Measurements from ENCODE around the gene SH3RF3.

Gene SH3RF3

GRCh38 chr2:109392816-109393661 lies 264.0 kb downstream of the SH3RF3 start:
- DNase-seq (ENCODE audit: low spot score), result no peak
- Histone ChIP-seq H3K27me3 (ENCODE audit: insufficient read depth, poor library complexity, severe bottlenecking) (no peaks in the 10 kb centered on the region), H3K4me1 (ENCODE audit: insufficient read depth, poor library complexity, severe bottlenecking) (no peaks in the 10 kb centered on the region), H3K27ac (ENCODE audit: poor library complexity, severe bottlenecking) (no peak overlapping the region), H3K36me3 (ENCODE audit: low read depth) (no peaks in the 10 kb centered on the region), H3K4me3 (ENCODE audit: severe bottlenecking) (no peak overlapping the region), H3K9me3 (ENCODE audit: severe bottlenecking) (no peaks in the 10 kb centered on the region)
- TF ChIP-seq, protein P1, sequence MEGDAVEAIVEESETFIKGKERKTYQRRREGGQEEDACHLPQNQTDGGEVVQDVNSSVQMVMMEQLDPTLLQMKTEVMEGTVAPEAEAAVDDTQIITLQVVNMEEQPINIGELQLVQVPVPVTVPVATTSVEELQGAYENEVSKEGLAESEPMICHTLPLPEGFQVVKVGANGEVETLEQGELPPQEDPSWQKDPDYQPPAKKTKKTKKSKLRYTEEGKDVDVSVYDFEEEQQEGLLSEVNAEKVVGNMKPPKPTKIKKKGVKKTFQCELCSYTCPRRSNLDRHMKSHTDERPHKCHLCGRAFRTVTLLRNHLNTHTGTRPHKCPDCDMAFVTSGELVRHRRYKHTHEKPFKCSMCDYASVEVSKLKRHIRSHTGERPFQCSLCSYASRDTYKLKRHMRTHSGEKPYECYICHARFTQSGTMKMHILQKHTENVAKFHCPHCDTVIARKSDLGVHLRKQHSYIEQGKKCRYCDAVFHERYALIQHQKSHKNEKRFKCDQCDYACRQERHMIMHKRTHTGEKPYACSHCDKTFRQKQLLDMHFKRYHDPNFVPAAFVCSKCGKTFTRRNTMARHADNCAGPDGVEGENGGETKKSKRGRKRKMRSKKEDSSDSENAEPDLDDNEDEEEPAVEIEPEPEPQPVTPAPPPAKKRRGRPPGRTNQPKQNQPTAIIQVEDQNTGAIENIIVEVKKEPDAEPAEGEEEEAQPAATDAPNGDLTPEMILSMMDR (IDR thresholded peaks at IDR 0.05; ENCODE audit: poor library complexity, severe bottlenecking), result no peak
- no peak for ATAC-seq (ENCODE audit: low read depth)

- Histone ChIP-seq H3K36me3 (ENCODE audit: low read depth) (no peaks in the 10 kb centered on the region), H3K4me1 (ENCODE audit: insufficient read depth, poor library complexity, severe bottlenecking) (no peaks in the 10 kb centered on the region), H3K4me3 (ENCODE audit: severe bottlenecking) (no peak overlapping the region), H3K9me3 (ENCODE audit: severe bottlenecking) (no peaks in the 10 kb centered on the region), H3K27ac (ENCODE audit: poor library complexity, severe bottlenecking) (no peak overlapping the region), H3K27me3 (ENCODE audit: insufficient read depth, poor library complexity, severe bottlenecking) (no peaks in the 10 kb centered on the region)
- ATAC-seq (ENCODE audit: low read depth) (no peak), DNase-seq (ENCODE audit: low spot score) (no peak)
- TF ChIP-seq, protein P1 (IDR thresholded peaks at IDR 0.05; ENCODE audit: poor library complexity, severe bottlenecking), result no peak
Measured at GRCh38 chr2:109393662-109393972, 264.6 kb downstream of the SH3RF3 start.

- ATAC-seq (ENCODE audit: low read depth) (no peak), DNase-seq (ENCODE audit: low spot score) (no peak)
- H3K9me3 ChIP-seq (ENCODE audit: severe bottlenecking), result no peaks in the 10 kb centered on the region
- H3K27me3 ChIP-seq (ENCODE audit: insufficient read depth, poor library complexity, severe bottlenecking), result no peaks in the 10 kb centered on the region
- no peaks in the 10 kb centered on the region for H3K4me1 ChIP-seq (ENCODE audit: insufficient read depth, poor library complexity, severe bottlenecking)
- no peak overlapping the region for H3K4me3 ChIP-seq (ENCODE audit: severe bottlenecking)
- H3K36me3 ChIP-seq (ENCODE audit: low read depth), result no peaks in the 10 kb centered on the region
- H3K27ac ChIP-seq (ENCODE audit: poor library complexity, severe bottlenecking), result no peak overlapping the region
- TF ChIP-seq, protein P1 (IDR thresholded peaks at IDR 0.05; ENCODE audit: poor library complexity, severe bottlenecking), result no peak
Measured at GRCh38 chr2:109395494-109396201, 266.6 kb downstream of the SH3RF3 start.

DNA sequence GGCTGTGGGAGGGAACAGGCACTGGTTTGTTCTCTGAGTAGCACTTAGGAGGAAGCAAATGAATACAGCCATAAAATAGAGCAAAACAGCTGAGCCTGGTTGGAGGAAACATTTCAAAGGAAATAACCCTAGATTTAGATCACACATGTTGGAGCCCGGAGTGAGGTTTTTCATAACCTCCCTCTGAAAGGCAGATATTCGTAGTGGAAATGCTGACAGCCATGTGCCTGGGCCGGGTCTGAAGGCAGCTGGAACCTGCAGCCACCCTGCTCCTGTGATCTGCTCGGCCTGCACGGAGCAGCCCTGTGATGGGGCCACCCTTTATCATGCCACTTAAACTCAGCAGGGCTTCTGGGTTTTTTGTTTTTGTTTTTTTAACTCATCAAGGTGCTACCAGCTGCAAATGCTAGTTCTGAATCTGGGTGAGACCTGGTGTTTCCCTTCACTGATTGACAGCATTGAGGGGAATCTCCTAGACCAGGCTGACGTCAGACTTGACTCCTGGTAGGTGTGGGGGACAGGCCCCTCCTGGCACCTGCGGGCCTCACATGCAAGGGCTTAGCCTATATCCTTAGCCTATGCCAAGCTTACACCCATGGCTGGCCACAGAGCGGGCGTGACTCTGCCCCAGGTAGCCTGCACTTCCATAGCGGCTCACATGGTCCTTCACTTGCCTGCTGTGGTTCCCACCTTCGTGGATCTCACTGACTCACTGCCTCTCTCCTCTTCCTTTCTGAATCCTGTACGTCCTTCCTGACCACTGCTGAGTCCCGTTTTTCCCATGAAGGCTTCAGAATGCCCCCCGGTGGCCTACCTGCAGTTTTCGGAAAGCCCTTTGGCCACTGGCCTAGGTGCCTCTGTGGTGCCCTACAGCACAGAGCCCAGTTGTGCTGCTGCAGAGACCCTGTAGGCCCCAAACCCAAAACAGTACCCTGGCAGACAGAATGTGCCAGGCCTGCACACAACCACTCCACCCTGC lies 267.5 kb downstream of the SH3RF3 start:
- Histone ChIP-seq H3K36me3 (ENCODE audit: low read depth) (no peaks in the 10 kb centered on the region), H3K4me1 (ENCODE audit: insufficient read depth, poor library complexity, severe bottlenecking) (no peaks in the 10 kb centered on the region), H3K9me3 (ENCODE audit: severe bottlenecking) (no peaks in the 10 kb centered on the region), H3K27ac (ENCODE audit: poor library complexity, severe bottlenecking) (no peak overlapping the region), H3K27me3 (ENCODE audit: insufficient read depth, poor library complexity, severe bottlenecking) (no peaks in the 10 kb centered on the region), H3K4me3 (ENCODE audit: severe bottlenecking) (no peak overlapping the region)
- TF ChIP-seq, protein P1 (IDR thresholded peaks at IDR 0.05; ENCODE audit: poor library complexity, severe bottlenecking), result peak; percentile 35
- peak; percentile 40; the same call in 2 of the 3 replicates for ATAC-seq (ENCODE audit: low read depth)
- no peak for DNase-seq (ENCODE audit: low spot score)

Measured in RWPE2 (cell line).